ENCODE results near the gene FSTL4. TPM values are rescaled to one million over a fixed set of nuclear protein-coding genes. Genes with fewer than 3 reads are reported as not detected.
A peak's percentile ranks its signal among the peaks of the same experiment; 100 is the strongest.

Gene FSTL4
- total RNA-seq, 1 donor from 2014 or later: not detected

DNA sequence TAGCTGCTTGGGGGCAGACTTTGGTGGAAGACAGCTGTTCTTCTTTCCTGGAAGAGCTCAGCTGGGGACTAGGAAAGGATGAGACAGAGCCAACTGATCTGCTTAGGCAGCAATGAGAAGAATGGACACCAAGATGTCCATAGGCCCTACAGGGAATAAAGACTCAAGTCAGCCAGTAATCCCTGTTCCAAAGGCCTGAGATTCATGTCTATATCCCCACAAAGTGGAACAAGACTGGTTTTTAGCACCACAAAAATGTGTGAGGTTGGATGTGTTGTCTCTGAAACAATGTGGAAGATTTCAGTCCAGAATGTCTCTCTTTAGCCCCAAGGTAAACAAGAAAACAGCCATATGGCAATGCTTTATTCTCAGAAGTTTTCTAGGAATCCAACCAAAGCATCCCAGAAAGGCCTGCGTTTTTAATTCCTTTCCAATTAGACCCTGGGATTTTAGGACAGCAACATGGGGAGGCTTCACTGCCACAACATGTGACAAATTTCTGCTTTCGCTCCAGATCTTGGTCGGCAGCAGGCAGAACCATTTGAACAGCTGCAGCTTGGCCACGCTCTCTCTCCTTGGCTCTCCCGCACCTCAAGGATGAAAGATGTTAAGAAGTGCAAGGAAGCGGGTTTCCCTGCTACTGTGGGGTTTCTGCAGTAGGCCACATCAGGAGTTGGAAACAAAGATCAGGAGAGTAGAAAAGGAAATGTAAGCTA is 245.1 kb downstream of the FSTL4 start:
- intact Hi-C loops (cut with DNase I): no loop called here
- no peak for DNase-seq (ENCODE audit: low spot score)

DNA sequence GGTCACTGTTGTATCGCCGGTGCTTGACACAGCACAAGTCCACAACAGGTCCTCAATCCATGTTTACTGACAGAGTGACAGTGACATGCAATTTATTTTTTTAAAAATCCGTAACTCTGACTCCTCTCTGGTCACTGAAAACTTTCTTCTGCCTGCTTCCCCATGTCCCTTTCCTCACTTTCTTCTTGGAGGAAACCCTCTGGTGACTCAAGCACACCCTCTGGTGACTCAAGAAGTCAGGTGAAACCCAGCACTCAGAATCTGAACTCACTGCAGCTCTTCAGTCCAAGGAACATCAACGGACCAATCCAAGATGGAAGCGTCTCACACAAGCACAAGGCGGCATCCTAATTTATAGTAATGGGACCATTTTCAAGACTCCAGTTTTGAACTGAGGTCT is 245.9 kb downstream of the FSTL4 start:
- DNase-seq (ENCODE audit: low spot score): no peak
- intact Hi-C loops (cut with DNase I): no loop called here

DNA sequence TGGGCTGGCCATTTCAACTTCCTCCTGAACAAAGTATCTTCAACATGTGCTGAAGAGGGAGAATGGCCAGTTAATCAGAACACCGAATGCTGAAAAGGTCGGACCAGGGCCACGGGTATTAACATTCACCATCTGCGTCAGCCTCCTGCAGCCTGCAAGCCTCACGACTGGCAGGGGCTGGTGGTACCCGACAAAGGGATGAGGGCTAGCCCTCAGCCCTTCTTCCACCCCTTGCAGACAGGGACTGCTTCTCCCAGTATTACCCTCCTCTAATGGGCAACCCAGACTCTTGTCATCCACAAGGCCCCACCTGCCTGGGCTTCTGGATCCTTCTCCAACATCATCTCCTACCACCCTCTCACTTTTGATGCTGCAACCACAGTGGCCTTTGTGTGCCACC is 246.6 kb downstream of the FSTL4 start:
- no peak for DNase-seq (ENCODE audit: low spot score)
- intact Hi-C loops (cut with DNase I): no loop called here

DNA sequence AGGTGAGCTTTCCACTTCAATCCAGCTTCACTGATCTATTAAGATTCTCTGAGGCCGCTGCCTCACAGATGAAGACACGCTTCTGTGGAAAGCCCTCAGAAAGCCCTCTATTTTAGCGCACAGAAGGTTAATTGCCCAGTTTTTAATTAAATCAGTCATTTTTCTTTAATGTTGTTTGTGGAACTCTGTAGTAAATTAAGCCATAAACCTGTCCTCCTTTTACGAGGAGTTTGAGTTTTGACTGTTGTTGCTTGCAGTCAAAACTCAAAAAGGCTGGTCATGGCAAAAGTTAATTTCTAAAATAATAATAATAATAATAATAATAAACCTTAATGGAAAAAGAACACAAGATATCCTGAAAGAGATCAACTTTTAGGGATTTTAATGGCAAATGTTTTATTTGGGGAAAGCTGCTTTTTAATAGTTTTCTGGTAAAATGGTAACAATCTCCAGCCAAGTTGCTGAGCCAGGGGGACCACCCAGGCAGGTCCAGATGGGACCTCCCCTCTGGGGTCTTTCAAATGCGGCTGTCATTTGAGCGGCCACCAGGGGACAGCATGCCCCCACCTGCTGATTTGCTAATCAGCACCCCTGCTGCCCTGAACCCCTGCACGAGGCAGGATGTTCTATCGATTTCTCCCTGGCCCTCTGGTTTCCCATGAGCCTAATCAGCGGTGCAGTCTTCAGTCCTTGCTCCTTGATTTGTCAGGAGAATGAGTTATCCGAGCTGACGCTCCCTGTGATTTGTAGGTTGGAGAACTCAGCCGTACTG is 247.2 kb downstream of the FSTL4 start:
- no peak for DNase-seq (ENCODE audit: low spot score)
- intact Hi-C loops (cut with DNase I): no loop called here

DNA sequence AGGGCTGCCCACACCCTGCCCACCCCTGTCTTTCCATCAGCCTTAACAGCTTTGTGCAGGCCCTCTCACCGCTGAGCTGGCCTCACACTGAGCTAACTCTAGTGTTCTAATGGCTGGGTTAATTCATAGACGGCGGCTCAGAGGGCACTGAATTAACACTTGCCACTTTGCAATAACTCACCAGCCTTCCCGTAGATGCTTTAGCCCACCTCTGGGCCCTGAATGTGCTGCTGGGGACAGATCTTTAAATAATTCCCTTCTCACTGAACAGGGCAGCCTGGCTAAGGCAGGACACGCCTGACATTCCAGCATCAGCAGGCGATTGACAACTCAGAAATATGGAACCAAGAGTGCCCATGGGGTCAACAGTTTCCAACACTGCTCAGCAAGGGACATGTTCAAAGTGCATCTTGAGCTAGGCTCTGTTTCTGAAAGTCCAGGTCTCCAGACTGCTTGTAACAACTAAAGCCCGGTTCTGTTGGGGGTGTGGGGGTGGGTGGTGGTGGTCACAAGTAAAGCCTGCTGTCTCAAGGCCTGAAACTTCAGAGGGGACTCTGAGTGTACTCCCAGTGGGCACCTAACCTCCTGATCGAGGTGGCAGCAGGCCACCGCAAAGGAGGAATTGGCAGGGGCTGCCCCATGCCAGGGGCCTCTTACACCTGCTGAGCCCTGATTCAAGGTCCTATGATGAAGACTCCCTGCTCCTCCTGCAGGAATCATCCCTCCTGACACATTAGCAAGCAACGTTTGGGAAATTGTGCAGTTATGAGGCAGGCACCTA is 248.3 kb downstream of the FSTL4 start:
- intact Hi-C loops (cut with DNase I): no loop called here

DNA sequence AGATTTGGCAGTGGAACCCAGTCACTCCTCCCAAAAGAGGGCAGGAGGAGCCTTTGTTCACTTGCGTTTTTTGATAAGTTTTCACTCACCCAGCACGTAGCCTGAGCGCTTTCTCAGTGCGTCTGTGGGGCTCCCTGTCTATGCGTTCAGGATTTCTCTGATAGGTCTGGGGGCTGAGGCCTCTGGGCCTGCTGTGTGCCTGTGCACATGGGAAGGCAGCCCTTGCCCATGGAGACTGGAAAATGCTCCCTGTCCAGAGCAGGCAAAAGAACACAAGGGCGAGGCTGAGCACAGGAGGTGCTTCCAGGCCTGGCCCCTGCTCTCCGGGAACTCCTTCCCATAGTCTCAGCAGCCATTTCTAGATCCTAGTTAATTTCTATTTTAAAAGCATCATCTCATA is 249.9 kb downstream of the FSTL4 start:
- intact Hi-C loops (cut with DNase I): no loop called here
- DNase-seq (ENCODE audit: low spot score): no peak

More for the DNA sequence above, 248.3 kb downstream of the FSTL4 start:
- no peak for DNase-seq (ENCODE audit: low spot score)

DNA sequence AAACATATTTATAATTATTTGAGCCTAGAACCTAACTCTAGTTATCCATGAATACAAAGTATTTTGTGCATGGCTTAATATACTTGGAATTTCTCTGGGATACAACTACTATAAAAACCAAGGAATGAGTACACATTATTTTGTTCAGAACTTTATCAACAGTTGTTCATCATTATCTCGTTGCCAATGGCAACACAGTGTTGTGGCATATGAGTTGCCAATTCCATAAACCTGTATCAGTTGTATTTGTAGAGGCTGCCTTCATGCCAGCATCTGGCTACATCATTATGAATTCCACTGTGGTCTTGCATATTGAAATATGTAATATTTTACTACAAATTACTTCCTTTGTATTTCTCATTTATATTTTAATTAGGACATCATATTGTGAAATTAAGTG is 250.4 kb downstream of the FSTL4 start:
- no peak for DNase-seq (ENCODE audit: low spot score)
- intact Hi-C loops (cut with DNase I): no loop called here

DNA sequence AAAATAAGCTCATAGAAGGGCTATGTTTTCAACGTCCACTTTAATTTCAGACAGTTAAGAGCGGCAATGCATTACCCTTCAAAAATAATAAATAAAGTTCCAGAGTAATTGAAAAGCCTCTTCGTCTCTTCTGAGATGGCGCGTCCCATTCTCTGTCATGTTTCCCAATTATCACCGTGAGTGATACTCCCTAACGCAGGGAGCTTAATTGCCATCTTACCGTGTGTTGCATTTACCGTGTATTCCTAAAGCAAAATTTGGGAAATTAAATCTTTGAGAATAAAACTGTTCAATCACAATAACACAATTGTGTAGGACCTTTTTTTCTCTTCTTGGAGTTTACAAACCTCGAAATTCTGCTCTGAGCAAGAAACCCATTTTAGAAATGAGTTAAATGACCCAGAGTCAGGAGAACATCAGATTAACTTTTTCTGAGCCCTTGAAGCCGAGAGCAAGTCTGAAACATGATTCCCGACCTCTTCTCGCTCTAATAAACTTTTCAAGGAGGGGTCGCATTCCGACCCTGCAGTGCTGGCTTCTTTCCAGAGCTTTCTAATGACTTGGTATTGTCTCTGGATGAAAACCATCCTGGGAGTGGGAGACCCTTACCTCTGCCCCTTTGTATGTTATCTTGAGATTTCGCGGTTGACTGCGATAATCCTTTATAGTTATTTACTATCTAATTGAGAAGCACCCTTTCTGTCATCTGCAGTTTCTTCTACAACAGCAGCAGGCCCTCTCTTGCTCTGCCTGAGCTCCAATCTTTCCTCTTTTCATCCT is 251.5 kb downstream of the FSTL4 start:
- no peak for DNase-seq (ENCODE audit: low spot score)
- intact Hi-C loops (cut with DNase I): no loop called here

DNA sequence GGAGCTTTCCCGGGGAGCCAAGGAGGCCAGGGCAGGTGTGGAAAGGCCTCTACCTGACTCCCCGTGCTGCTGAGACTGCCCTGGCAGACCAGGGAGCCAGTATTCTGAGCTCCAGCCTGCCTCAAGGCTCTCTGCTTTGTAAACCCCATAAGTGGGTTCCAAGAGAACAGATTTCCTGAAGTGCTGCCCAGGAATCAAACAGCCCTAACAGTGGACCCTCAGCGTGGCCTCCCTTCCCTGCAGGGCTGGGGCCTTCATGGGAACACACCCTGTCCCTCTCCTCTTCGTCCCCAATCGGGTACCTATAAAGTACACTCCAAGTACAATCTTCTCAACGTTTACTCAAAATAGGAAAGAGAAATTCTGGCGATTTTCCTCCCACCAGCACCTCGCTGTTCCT is 252.5 kb downstream of the FSTL4 start:
- DNase-seq (ENCODE audit: low spot score): no peak
- intact Hi-C loops (cut with DNase I): no loop called here

DNA sequence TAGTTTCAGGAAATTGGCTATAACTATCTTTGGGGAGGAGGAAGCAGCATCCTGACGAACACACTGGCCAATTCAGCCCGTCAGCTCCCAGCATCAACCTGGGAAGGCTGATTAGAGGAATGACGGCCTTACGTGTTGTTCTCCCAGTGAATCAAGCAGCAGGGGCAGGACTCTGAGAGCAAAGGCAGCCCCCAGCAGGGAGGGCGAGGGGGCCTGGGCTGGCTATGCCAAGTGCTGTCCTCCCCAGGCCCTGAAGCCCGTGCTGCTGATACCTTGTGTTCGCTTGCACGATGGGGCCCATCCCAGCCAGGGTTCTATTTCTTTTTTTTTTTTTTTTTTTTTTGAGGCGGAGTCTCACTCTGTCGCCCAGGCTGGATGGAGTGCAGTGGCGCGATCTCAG is 254.1 kb downstream of the FSTL4 start:
- DNase-seq (ENCODE audit: low spot score): no peak
- intact Hi-C loops (cut with DNase I): no loop called here

DNA sequence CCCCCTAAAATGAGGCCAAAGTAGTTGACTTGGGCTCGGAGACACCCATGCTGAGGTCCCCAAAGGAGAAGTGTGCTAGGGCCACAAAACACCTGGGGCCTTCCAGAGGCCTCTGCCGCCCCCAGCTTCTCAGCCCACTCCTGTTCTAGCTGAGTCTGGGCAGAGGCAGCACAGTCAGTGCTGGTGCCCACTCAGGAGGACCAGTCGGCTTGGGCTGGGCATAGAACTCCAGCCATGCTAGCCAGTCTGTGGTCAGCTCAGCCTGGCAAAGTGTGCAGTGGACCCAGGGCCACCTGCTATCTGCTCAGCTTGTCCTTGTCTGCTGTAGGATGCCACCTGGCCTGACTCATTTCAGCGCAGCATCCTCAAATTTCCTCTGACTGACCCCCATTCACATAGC is 254.6 kb downstream of the FSTL4 start:
- no peak for DNase-seq (ENCODE audit: low spot score)
- intact Hi-C loops (cut with DNase I): no loop called here

DNA sequence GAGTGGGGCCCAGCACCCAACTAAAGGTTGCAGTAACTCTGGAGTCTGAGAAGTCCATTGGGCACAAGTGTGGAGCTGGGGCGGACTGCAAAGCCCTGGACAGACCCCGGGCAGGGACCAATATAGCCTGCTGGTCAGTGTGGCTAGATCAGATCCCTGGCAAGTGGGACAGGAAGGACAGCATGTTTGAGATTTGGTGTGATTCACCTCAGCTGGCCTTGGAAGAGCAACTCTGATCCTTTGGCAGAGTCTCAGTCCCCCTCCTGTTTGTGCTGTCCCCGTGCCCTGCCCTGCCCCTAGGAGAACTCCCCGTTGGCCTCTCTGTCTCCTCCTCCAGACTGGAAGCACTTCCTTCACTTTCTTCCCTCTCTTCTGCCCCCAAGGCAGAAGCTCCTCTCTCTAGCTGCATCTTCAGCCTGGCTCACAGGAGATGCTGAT is 255.3 kb downstream of the FSTL4 start:
- intact Hi-C loops (cut with DNase I): no loop called here
- no peak for DNase-seq (ENCODE audit: low spot score)

DNA sequence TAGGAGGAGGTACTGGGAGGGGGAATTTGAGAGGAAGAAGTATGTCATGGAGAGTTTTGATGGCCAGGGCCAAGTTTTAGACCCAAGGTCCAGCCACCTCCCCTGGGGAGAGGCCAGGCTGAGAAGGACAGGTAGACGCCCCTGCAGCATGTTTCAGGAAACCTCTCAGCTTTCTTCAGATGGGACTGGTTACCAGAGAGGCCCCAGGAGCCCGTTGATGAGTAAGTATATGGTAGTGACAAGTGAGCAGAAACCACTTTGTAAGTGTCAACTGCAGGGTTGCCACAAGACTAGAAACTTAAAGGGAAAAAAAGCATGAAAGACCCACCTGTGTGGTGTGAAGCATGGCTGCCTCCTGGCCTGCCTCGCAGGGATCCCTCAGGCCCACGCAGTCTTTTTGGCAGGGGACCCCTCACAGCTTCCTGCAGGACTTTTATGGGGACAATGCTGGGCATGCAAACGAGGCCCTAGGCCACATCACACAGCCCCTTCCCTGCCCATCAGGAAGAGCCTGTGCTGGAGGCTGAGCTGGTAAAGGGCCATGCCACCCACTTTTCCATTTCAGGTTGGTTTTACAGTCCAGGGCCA is 255.9 kb downstream of the FSTL4 start:
- intact Hi-C loops (cut with DNase I): no loop called here
- no peak for DNase-seq (ENCODE audit: low spot score)

DNA sequence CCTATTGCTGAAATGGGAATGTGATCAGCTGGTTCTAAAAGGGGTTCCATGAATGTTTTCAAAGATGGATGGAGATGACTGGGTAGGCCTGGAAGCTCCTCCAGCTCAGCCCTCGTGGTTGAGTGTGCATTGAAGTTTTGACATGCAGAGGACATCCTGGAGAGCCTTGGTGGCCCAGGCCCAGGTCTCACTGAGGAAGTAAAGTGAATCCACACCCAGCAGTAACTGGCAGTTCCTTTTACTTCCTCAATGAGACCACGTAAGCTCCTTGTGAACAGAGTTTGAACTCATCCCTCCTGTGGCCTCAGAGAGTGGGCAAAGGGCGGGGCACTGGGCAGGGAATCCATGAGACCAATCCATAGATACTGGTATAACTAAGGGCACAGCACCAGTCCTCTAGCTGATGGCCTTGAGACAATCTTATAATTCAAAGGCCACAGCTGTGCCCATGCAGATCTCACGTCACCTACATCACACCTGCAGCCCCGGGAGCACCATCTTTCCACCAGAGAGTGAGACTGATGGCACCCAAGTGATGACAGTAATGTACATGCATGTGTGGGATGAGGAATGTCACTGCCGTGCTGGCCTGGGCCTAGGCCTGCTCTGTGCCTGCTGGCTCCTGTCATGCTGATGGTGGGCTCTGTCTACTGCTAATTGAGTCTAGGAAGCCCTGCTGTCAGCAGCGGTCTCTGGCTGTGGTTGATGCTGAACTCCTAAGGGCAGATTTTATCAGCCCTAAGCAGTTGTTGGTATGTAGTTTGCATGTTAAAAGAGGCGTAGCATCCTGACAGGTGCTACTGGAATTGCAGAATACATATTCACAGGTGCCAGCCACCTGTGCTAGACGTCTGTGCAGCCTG is 257.8 kb downstream of the FSTL4 start:
- intact Hi-C loops (cut with DNase I): no loop called here
- DNase-seq (ENCODE audit: low spot score): no peak

DNA sequence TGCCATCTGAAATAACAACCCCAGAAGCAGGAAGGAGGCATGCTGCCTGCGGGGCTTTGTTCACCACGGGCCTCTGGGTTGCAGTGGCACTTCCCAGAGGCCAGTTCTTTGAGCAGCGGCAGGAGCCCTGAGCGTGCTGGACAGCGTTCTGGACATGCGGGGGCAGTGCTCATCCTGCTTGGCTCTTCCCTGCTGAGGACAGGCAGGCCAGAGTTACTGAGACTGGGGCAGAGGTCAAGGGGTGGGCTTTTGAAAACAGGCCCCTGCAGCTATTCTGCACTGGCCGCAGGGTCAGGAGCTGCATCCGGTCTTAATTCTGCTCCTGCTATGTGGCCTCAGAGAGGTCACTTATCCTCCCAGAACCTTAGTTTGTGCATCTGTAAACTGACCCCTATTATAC is 258.6 kb downstream of the FSTL4 start:
- DNase-seq (ENCODE audit: low spot score): no peak
- intact Hi-C loops (cut with DNase I): no loop called here

DNA sequence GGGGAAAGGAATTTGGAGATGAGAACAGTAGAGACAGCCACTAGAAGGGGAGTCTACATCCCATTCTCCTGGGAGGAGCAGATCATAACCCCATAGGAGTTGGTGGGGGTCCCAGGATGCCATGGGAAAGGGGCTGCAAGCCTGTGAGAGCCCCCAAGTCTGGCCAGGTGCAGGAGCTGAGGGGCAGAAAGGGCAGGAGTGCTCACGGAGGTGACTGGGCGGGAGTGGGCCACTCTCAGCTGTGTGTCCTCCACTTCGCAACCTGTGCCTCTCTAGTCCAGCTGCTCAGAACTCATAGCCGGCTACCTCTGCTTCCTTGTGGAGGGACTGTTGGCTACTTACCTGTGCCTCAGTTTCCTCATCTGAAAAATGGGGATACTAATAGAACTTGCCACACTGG is 263.9 kb downstream of the FSTL4 start:
- intact Hi-C loops (cut with DNase I): no loop called here
- DNase-seq (ENCODE audit: low spot score): peak; percentile 71

DNA sequence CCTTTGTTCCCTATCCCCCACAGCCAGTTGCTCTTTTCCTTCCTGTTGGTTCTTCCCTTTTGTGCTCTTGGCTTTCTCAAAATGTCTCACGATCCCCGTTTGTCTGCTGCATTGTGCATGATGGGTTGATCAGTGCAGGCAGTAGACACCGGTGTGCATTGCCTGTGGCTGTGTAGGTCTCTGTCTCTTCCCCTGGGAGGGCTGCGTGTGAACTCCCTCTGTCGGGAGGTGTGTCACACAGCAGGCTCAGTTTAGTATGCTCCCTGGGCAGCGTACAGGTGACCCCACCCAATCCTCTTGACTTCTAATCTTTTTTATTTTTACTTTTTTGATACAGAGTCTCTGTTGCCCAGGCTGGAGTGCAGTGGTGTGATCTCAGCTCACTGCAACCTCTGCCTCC is 265.3 kb downstream of the FSTL4 start:
- DNase-seq (ENCODE audit: low spot score): peak; percentile 31
- intact Hi-C loops (cut with DNase I): no loop called here

DNA sequence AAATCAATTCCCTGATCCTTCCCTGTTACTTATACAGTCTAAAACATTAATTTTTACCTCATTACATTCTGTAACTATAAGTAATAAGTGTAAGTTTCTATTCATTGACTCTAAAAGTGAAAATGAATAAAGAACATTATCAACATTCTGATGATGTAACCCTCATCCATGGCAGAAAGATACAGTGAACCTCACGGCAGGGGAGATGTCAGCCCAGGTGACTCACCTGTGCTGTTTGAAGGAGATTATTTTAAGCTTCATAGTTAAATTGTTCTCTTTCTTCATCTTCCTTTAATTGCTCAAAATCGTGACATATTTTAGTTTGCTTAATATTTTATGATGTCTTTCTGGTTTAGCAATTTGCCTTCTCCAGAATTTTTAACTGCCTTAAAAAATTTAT is 268.1 kb downstream of the FSTL4 start:
- intact Hi-C loops (cut with DNase I): no loop called here

DNA sequence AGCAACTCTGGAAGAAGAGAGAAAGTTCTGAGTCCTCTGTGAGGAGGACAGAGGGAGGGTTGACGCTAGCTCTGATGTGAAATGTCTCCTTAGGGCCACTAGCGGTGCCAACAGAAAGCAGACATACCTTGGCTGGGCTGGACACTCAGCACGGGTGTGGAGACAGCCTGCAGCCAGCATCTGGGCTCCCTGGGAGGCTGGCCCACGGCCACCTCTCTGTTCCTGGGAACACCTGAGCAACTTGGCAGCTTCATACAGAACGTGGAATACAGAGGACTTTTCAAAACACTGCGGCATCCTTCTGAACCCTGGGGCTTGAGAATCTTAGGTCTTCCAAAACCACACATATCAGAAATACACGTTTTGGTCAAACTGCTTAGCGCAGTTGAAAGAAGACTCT is 269.1 kb downstream of the FSTL4 start:
- intact Hi-C loops (cut with DNase I): no loop called here
- peak; percentile 44 for DNase-seq (ENCODE audit: low spot score)

More for the DNA sequence above, 268.1 kb downstream of the FSTL4 start:
- DNase-seq (ENCODE audit: low spot score): no peak

Measured in cardiac septum (tissue), 1 donor.